ENCODE data around the gene OR4F17.
"Not testable (repeated sequence)": the region's sequence is repeated elsewhere in the genome, so short reads cannot be mapped to it uniquely, and the experiment has no call there.

Gene OR4F17

GRCh38 chr19:106804-107203, at the start of gene OR4F17:
OR4F17 (plus strand) TSS chr19:107104; CDS start chr19:110679, 3,575 bp downstream.
- not testable (repeated sequence) for DNase-seq

- DNase-seq, result not testable (repeated sequence)
Measured at GRCh38 chr19:70793-71192, 36.1 kb upstream of the OR4F17 start.

GRCh38 chr19:82864-83263, 24.0 kb upstream of the OR4F17 start:
- DNase-seq, result not testable (repeated sequence)

DNA sequence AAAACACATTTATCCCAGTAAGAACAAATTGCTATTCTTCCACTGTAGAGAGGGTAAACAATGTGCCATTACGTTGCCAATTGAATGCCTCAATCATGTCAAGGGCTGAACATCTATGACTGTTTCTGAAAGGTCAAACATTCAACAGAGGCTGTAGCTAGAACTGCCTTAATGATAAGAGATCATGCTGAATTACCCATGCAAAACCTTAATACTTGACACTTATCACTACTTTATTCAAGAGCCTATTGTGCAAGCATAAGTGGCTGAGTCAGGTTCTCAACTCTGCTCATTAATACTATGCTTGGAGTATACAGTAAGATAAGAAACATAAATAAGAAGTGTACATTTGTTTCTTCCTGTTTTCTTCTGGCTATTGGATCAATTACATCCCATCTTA, 23.3 kb upstream of the OR4F17 start:
- DNase-seq, result not testable (repeated sequence)

DNA sequence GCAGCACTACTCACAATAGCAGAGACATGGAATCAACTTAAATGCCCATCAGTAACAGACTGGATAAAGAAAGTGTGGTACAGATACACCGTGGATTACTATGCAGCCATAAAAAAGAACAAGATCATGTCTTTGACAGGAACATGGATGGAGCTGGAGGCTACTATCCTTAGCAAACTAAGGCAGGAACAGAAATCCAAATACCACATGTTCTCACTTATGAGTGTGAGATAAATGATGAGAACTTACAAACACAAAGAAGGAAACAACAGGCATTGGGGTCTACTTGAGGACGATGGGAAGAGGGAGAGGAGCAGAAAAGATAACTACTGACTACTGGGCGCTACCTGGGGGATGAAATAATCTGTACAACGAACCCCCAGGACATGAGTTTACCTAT, 16.2 kb upstream of the OR4F17 start:
- DNase-seq, result not testable (repeated sequence)

DNA sequence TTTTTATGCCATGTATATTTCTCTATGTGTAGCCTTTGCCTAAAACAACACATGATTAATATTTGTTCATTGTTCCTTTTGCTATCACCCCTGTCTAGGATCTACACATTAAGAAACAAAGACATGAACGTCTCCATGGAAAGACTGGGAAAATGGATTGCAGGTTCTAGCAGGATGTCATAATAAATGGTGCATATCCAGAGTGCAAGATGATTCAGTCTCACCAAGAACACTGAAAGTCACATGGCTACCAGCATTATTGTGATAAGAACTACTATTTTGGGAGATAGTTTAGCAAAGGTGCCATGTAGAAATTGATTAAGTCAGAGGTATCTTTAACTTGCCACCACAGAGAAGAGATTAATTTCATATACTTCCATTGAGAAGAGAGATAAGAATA, 12.1 kb upstream of the OR4F17 start:
- DNase-seq, result not testable (repeated sequence)

DNA sequence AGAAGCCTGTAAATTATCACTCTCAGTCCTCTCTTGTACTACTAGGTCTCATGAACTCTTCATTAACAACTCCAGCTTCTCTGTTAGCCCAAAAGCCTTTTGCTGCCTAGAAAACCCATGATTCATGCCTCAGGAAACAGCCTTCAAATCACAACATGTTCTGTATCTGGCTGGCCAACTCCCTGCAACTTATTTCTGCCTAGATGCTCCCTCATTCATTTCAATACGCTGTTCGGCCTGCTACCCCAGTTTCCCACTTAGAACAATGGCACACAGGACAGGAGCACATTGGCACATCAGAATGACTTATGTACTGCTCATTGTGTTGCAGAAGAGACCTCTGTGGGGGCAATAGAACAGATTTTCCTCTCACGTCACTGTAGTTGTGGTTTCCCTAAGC, 9.3 kb upstream of the OR4F17 start:
- not testable (repeated sequence) for DNase-seq

DNA sequence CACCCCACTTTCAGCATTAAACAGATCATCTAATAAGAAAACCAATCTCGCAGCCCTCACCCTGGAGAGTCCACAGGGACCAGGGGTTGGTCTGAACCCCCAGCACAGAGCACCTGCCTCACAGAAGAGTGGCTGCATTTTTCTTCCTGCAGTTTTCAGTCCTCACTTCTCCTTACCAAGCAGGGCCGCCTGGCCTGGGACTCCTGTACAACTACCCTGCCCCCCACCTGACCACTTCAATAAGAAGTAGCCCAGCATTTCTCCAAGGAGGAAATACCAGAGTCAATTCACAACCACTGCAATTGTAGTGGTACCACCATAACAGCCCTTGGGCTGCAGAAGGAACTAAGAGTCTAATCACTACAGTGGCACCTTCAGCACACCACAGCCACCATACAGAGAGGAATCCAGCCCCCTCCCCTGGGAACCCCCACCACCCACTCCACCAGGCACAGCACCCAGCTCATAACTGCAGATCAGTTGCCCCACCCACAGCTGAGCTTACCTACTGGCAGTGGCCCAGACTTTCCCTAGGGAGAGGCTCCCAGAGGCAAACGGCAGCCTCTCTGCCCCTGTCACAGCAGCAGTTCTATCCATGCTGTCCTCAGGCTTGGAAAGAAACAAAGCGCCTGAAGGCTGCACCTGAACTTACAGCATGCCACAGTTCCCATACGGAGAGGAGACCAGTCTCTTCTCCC, 13.7 kb downstream of the OR4F17 start:
- DNase-seq, result not testable (repeated sequence)
